WI38 (cell line): ENCODE results near the gene CHAT.

Experiments used
- H3K4me3 ChIP-seq: 2 replicates; pipeline ENCODE4 v1.5.1; 2011; ENCODE audit warnings: low read depth, mild to moderate bottlenecking, control low read depth, low read length
- CTCF ChIP-seq: IDR thresholded peaks from 2 replicates; pipeline ENCODE4 v1.5.1; 2012; ENCODE audit warnings: low read depth, mild to moderate bottlenecking, control low read depth, low read length

The CHAT gene

DNA sequence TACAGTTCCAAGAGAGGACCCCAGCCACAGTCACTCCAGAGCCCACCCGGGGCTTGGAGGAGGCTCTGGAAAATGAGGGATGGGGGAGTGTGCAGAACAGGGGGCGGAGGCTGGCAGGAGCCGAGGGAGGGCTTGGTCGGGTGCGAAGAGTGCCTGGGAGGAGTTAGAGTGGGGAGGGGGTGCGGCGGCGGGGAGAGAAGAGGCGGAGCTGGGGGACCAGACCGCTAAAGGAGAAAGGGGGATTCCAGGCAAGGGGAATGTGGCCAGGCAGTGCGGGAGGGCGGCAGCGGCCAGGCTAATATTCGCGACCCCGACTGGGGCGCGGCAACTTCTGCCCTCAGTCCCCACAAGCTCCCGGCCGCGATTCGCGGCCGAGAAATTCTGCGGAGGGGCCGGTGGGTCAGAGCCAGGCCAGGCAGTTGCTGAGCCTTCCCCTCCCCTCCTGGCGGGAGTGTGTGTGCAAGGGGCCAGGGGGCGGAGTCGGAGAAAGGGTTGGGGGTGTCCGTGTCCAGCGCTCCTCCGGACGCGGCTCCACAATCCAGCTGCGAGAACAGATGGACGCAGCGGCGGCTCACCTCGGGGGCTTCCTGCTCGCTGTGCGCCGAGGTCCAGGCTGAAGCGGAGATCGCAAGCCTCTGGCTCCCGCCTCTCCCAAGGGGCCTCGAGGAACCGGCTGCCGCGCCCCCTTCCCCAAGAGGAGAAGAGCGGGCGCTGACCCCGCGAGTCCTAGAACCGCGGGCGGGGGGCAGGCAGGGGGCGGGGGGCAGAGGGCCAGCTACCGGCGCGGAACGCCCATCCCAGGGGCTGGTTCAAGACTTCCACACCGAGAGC is 4.3 kb upstream of the CHAT start:
- H3K4me3 ChIP-seq: no peak overlapping the region
- TF ChIP-seq CTCF: no peak

- no peak for TF ChIP-seq CTCF
- H3K4me3 ChIP-seq: no peak within 1 kb of the TSS
These were observed 3.8 kb upstream of the CHAT start, which contains the start of gene SLC18A3 for GRCh38 chr10:49610114-49610457. TSS of gene SLC18A3 (plus strand) at chr10:49610310. CDS start at chr10:49610741, 431 bp downstream.

DNA sequence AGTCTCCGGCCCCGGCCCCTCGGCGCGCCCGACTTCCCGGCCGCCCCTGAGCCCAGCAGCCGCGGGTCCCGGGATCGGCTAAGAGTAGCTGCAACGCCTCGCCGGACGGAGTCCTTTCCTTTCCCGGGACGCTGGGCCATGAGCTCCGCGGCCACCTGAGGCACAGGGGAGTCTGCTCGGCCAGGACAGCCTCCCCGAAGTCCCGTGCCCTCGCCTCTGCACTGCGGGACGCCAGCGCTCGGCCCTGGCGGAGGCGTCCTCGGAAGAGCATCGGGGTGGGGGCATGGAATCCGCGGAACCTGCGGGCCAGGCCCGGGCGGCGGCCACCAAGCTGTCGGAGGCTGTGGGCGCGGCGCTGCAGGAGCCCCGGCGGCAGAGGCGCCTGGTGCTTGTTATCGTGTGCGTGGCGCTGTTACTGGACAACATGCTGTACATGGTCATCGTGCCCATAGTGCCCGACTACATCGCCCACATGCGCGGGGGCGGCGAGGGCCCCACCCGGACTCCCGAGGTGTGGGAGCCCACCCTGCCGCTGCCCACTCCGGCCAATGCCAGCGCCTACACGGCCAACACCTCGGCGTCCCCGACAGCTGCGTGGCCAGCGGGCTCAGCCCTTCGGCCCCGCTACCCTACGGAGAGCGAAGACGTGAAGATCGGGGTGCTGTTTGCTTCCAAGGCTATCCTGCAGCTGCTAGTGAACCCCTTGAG is 3.2 kb upstream of the CHAT start:
- no peak for TF ChIP-seq CTCF
- no peak overlapping the region for H3K4me3 ChIP-seq

DNA sequence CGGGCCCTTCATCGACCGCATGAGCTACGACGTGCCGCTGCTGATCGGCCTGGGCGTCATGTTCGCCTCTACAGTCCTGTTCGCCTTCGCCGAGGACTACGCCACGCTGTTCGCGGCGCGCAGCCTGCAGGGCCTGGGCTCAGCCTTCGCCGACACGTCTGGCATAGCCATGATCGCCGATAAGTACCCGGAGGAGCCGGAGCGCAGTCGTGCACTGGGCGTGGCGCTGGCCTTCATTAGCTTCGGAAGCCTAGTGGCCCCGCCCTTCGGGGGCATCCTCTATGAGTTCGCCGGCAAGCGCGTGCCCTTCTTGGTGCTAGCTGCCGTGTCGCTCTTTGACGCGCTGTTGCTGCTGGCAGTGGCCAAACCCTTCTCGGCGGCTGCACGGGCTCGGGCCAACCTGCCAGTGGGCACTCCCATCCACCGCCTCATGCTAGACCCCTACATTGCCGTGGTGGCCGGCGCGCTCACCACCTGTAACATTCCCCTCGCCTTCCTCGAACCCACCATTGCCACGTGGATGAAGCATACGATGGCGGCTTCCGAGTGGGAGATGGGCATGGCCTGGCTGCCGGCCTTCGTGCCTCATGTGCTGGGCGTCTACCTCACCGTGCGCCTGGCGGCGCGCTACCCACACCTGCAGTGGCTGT is 2.5 kb upstream of the CHAT start:
- TF ChIP-seq CTCF: no peak
- no peak overlapping the region for H3K4me3 ChIP-seq

DNA sequence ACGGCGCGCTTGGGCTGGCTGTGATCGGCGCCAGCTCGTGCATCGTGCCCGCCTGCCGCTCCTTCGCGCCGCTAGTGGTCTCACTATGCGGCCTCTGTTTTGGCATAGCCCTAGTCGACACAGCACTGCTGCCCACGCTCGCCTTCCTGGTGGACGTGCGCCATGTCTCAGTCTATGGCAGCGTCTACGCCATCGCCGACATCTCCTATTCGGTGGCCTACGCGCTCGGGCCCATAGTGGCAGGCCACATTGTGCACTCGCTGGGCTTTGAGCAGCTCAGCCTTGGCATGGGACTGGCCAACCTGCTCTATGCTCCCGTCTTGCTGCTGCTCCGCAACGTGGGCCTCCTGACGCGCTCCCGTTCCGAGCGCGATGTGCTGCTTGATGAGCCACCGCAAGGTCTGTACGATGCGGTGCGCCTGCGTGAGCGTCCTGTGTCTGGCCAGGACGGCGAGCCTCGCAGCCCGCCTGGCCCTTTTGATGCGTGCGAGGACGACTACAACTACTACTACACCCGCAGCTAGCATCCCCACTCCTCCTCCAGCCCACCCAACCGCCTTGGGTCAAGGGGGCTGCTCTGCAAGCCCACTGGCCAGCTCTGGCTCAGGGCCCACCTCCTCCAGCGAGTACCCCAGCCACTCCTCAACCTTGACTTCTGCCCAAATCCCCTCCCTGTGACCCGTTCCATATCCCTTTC is 1.9 kb upstream of the CHAT start:
- TF ChIP-seq CTCF: no peak
- H3K4me3 ChIP-seq: no peak overlapping the region

DNA sequence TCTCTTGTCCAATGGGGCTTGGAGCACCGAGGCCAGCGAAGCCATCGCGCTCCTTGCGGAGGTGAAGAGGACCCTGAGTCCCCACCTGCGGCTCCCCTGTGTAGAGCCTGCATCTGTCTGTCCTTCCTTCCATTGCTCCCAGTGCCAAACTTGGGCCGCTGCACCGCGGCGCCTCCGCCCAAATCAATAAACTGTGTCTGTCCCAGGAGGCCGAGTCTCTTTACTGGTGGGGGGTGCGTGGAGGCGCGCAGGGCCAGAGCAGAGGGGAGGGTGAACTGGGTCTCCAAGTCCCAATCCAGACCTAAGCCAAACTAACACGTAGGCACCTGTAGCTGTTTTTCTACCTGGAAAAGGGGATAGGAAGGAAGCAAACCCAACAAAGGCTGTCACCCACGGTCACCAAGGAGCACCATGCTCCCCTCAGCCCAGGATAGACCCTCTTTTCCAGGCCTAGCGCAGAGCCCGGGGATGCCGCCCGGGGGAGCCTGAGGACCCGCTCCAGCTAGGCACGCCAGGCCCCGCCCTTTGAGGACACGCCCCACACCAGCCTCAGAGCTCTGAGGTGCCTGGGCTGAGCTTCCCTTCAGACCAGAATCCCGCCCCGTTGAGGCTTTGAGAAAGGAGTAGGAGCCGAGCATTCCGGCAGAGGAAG is 1.2 kb upstream of the CHAT start:
- TF ChIP-seq CTCF: no peak
- H3K4me3 ChIP-seq: no peak overlapping the region
